ENCODE data around the gene KRTAP22-1. TPM values are rescaled to one million over a fixed set of nuclear protein-coding genes. Genes with fewer than 3 reads are reported as not detected.

The KRTAP22-1 gene
- not detected in 2 replicates for total RNA-seq
- not detected for total RNA-seq (2013)
- polyA plus RNA-seq, result not detected in 2 replicates
- not detected in 2 replicates for polyA minus RNA-seq

GRCh38 chr21:30600787-30601186, at the start of gene KRTAP22-1:
Gene KRTAP22-1, plus strand, starts transcription at chr21:30601087.
- H3K27me3 Mint-ChIP-seq, result no peaks in the 10 kb centered on the region
- H3K9ac ChIP-seq (ENCODE audit: low read length), result no peak within 1 kb of the TSS
- H3K27ac ChIP-seq (ENCODE audit: low read length in 2 of 2), result no peak within 1 kb of the TSS
- CTCF ChIA-PET, result no interaction called here
- H3K36me3 ChIP-seq (replicated peaks in 1 of 2; ENCODE audit: control extremely low read depth in 1 of 2, control insufficient read depth in 1 of 2, extremely low read depth in 1 of 2, insufficient read depth in 2 of 2, low read length in 1 of 2), result no peaks in the 10 kb centered on the region
- POLR2A ChIA-PET, result no interaction called here
- H3K4me1 Mint-ChIP-seq, result no peaks in the 10 kb centered on the region
- ATAC-seq (ENCODE audit: low read depth), result no peak
- no peaks in the 10 kb centered on the region for H3K79me2 ChIP-seq (ENCODE audit: control insufficient read depth, insufficient read depth, low read length)
- peaks cover 4% of the 10 kb centered on the region for H3K9me3 Mint-ChIP-seq (ENCODE audit: insufficient read depth)
- no peak within 1 kb of the TSS for H3K4me3 Mint-ChIP-seq
- H4K20me1 ChIP-seq (ENCODE audit: control insufficient read depth, insufficient read depth, low read length, poor library complexity, severe bottlenecking), result no peaks in the 10 kb centered on the region
- no CpG with 5 or more reads among the region's 1 CpG for WGBS (ENCODE audit: insufficient coverage)
- H3K27me3 ChIP-seq (replicated peaks in 1 of 4; ENCODE audit: control extremely low read depth in 1 of 4, control insufficient read depth in 3 of 4, insufficient read depth in 4 of 4, low read length in 3 of 4), result no peaks in the 10 kb centered on the region
- H3K4me2 ChIP-seq (replicated peaks; ENCODE audit: low read depth, low read length, poor library complexity, severe bottlenecking), result no peak within 1 kb of the TSS
- no peak for DNase-seq
- intact Hi-C loops (cut with micrococcal nuclease), result no loop called here
- TF ChIP-seq EZH2 (IDR thresholded peaks at IDR 0.05; ENCODE audit: borderline replicate concordance, insufficient read depth, low read depth, low read length, poor library complexity, severe bottlenecking) (no peak), CTCF (IDR thresholded peaks at IDR 0.05) (no peak)
- H3K4me3 ChIP-seq (ENCODE audit: control extremely low read depth in 1 of 5, extremely low read depth in 1 of 5, insufficient read depth in 1 of 5, low read depth in 2 of 5, low read length in 4 of 5), result no peak within 1 kb of the TSS
- H3K27ac Mint-ChIP-seq, result no peak within 1 kb of the TSS
- H3K4me1 ChIP-seq (ENCODE audit: control insufficient read depth in 2 of 2, insufficient read depth in 2 of 2, low read length in 2 of 2), result no peaks in the 10 kb centered on the region
- no peak within 1 kb of the TSS for H2AFZ ChIP-seq (ENCODE audit: insufficient read depth, low read depth, low read length, poor library complexity, severe bottlenecking)
- H3K9me3 ChIP-seq (ENCODE audit: control extremely low read depth in 1 of 3, control insufficient read depth in 2 of 3, insufficient read depth in 1 of 3, low read length in 2 of 3), result peaks cover 0 to 2% (median 0%) of the 10 kb centered on the region in 3 donors

GRCh38 chr21:30552782-30553181, 48.1 kb upstream of the KRTAP22-1 start:
- no peak for ATAC-seq (ENCODE audit: low read depth)

More at GRCh38 chr21:30552782-30553181, 48.1 kb upstream of the KRTAP22-1 start:
- 86% methylated on average over 1 of the region's 1 CpG for WGBS (ENCODE audit: insufficient coverage)
- no peak overlapping the region for H3K27ac ChIP-seq (ENCODE audit: low read length in 2 of 2)
- H3K4me2 ChIP-seq (replicated peaks; ENCODE audit: low read depth, low read length, poor library complexity, severe bottlenecking), result no peak overlapping the region
- no peak overlapping the region for H3K4me3 ChIP-seq (ENCODE audit: control extremely low read depth in 1 of 5, extremely low read depth in 1 of 5, insufficient read depth in 1 of 5, low read depth in 2 of 5, low read length in 4 of 5)
- intact Hi-C loops (cut with micrococcal nuclease), result no loop called here
- POLR2A ChIA-PET, result no interaction called here
- H3K9me3 ChIP-seq (ENCODE audit: control extremely low read depth in 1 of 3, control insufficient read depth in 2 of 3, insufficient read depth in 1 of 3, low read length in 2 of 3), result peaks cover 0 to 4% (median 3%) of the 10 kb centered on the region in 3 donors
- peaks cover 3% of the 10 kb centered on the region for H3K9me3 Mint-ChIP-seq (ENCODE audit: insufficient read depth)
- no peak for DNase-seq
- H3K27me3 ChIP-seq (replicated peaks in 1 of 4; ENCODE audit: control extremely low read depth in 1 of 4, control insufficient read depth in 3 of 4, insufficient read depth in 4 of 4, low read length in 3 of 4), result no peaks in the 10 kb centered on the region
- no peak for TF ChIP-seq EZH2 (IDR thresholded peaks at IDR 0.05; ENCODE audit: borderline replicate concordance, insufficient read depth, low read depth, low read length, poor library complexity, severe bottlenecking)
- no peak for TF ChIP-seq CTCF (IDR thresholded peaks at IDR 0.05)
- H3K27ac Mint-ChIP-seq, result no peak overlapping the region
- H3K9ac ChIP-seq (ENCODE audit: low read length), result no peak overlapping the region
- H3K36me3 ChIP-seq (replicated peaks in 1 of 2; ENCODE audit: control extremely low read depth in 1 of 2, control insufficient read depth in 1 of 2, extremely low read depth in 1 of 2, insufficient read depth in 2 of 2, low read length in 1 of 2), result no peaks in the 10 kb centered on the region
- no peaks in the 10 kb centered on the region for H3K4me1 Mint-ChIP-seq
- CTCF ChIA-PET, result no interaction called here
- no peak overlapping the region for H2AFZ ChIP-seq (ENCODE audit: insufficient read depth, low read depth, low read length, poor library complexity, severe bottlenecking)
- no peaks in the 10 kb centered on the region for H4K20me1 ChIP-seq (ENCODE audit: control insufficient read depth, insufficient read depth, low read length, poor library complexity, severe bottlenecking)
- H3K4me3 Mint-ChIP-seq, result no peak overlapping the region
- no peaks in the 10 kb centered on the region for H3K4me1 ChIP-seq (ENCODE audit: control insufficient read depth in 2 of 2, insufficient read depth in 2 of 2, low read length in 2 of 2)
- H3K79me2 ChIP-seq (ENCODE audit: control insufficient read depth, insufficient read depth, low read length), result no peaks in the 10 kb centered on the region
- no peaks in the 10 kb centered on the region for H3K27me3 Mint-ChIP-seq
